ENCODE measurements around the gene GOLGB1.

GOLGB1 gene

GRCh38 chr3:121649645-121650044, 99.9 kb downstream of the GOLGB1 start:
- TF ChIP-seq EZH2phosphoT487 (IDR thresholded peaks at IDR 0.05; ENCODE audit: low read length) (no peak), EZH2 (optimal IDR thresholded peaks at IDR 0.05; ENCODE audit: low read depth, low read length) (no peak), CTCF (IDR thresholded peaks at IDR 0.05; ENCODE audit: low read length) (no peak)
- no peak for DNase-seq
- Histone ChIP-seq H3K9ac (ENCODE audit: low read length) (no peak overlapping the region), H3K27me3 (replicated peaks; ENCODE audit: insufficient read depth, low read length) (no peaks in the 10 kb centered on the region), H3K27ac (ENCODE audit: low read length) (no peak overlapping the region), H3K79me2 (ENCODE audit: low read length) (peaks cover 61% of the 10 kb centered on the region), H4K20me1 (ENCODE audit: insufficient read depth, low read length) (no peaks in the 10 kb centered on the region), H3K4me2 (ENCODE audit: low read depth, low read length) (no peak overlapping the region), H3K9me3 (replicated peaks; ENCODE audit: insufficient read depth, low read length) (no peaks in the 10 kb centered on the region), H3K36me3 (replicated peaks; ENCODE audit: insufficient read depth, low read length) (peaks cover 17% of the 10 kb centered on the region; the same call in 1 of the 2 replicates), H3K9me2 (replicated peaks; ENCODE audit: insufficient read depth, low read length) (no peaks in the 10 kb centered on the region), H2AFZ (ENCODE audit: low read length) (no peak overlapping the region), H3K4me1 (ENCODE audit: low read length) (peaks cover 8% of the 10 kb centered on the region; the same call in 1 of the 2 replicates), H3F3A (ENCODE audit: insufficient read depth, low read length) (0 out of 2 replicates have a peak, but pooled peaks cover 4% of the 10 kb centered on the region), H3K4me3 (ENCODE audit: low read length) (no peak overlapping the region)

DNA sequence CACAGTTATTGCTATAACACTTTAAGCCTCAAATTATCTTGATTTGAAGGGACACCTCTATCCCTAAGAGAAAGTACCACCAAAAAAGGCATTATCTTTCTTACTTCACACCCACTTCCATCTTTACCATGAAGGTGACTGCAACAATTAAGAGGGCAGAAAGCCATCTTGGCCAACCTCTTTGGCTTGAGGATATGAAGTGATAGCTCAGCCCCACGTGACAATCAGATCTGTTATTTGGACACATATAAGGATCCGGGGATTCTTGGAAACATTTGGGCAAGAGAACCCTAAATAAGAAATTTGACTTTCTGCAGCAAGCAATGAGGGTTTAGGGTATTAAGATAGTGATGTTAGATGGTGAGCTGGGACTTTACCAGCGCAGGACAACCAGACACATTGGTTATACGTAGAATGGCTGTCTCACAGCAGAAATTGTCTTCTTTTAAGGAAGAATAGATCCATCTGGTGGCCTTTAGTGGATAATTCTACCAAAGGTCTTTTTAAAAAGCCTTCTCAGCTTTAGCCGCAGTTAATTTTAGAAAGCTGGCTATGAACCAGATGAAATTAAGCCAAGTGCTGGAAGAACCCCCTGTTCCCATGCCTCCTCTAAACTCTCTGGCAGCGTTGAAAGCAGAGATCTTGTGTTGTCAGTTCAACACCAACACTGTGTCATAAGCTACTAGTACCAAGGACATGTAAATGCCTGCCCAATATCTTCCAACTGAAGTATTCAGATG, 101.2 kb downstream of the GOLGB1 start:
- no peak overlapping the region for H3K9ac ChIP-seq (ENCODE audit: low read length)

DNA sequence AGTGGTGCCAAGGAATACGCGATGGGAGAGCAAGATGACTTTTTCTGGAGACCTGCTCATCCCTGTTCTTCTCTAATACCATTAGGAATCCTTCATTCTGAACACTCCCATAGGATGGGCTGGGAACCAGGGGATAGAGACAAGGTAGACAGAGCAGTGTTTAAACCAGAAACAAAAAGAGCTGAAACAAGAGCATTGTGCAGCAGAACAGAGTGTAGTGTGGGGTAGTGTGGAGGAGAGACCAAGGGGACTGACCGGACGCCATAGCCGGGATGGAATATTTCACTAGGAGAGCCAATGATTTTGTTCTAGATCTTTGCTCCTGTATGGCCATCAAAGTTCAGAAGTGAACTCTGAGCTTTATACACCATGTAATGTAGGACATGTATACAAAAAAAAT, 104.5 kb downstream of the GOLGB1 start:
- Histone ChIP-seq H3F3A (ENCODE audit: insufficient read depth, low read length) (0 out of 2 replicates have a peak, but pooled peaks cover 3% of the 10 kb centered on the region), H3K4me3 (ENCODE audit: low read length) (no peak overlapping the region), H3K79me2 (ENCODE audit: low read length) (peaks cover 22% of the 10 kb centered on the region), H4K20me1 (ENCODE audit: insufficient read depth, low read length) (no peaks in the 10 kb centered on the region), H3K4me2 (ENCODE audit: low read depth, low read length) (no peak overlapping the region), H3K9me2 (replicated peaks; ENCODE audit: insufficient read depth, low read length) (no peaks in the 10 kb centered on the region), H3K36me3 (replicated peaks; ENCODE audit: insufficient read depth, low read length) (peaks cover 22% of the 10 kb centered on the region), H3K4me1 (ENCODE audit: low read length) (no peaks in the 10 kb centered on the region), H3K27ac (ENCODE audit: low read length) (no peak overlapping the region), H3K9me3 (replicated peaks; ENCODE audit: insufficient read depth, low read length) (no peaks in the 10 kb centered on the region), H3K27me3 (replicated peaks; ENCODE audit: insufficient read depth, low read length) (no peaks in the 10 kb centered on the region), H2AFZ (ENCODE audit: low read length) (no peak overlapping the region), H3K9ac (ENCODE audit: low read length) (no peak overlapping the region)
- TF ChIP-seq EZH2phosphoT487 (IDR thresholded peaks at IDR 0.05; ENCODE audit: low read length), result no peak
- no peak for TF ChIP-seq CTCF (IDR thresholded peaks at IDR 0.05; ENCODE audit: low read length)
- no peak for TF ChIP-seq EZH2 (optimal IDR thresholded peaks at IDR 0.05; ENCODE audit: low read depth, low read length)
- DNase-seq, result no peak

More for the DNA sequence above, 101.2 kb downstream of the GOLGB1 start:
- Histone ChIP-seq H3K27me3 (replicated peaks; ENCODE audit: insufficient read depth, low read length) (no peaks in the 10 kb centered on the region), H3K9me3 (replicated peaks; ENCODE audit: insufficient read depth, low read length) (no peaks in the 10 kb centered on the region), H3K4me3 (ENCODE audit: low read length) (no peak overlapping the region), H3K36me3 (replicated peaks; ENCODE audit: insufficient read depth, low read length) (peaks cover 21% of the 10 kb centered on the region), H3K4me2 (ENCODE audit: low read depth, low read length) (no peak overlapping the region), H2AFZ (ENCODE audit: low read length) (no peak overlapping the region), H4K20me1 (ENCODE audit: insufficient read depth, low read length) (no peaks in the 10 kb centered on the region), H3K9me2 (replicated peaks; ENCODE audit: insufficient read depth, low read length) (no peaks in the 10 kb centered on the region), H3F3A (ENCODE audit: insufficient read depth, low read length) (no peaks in the 10 kb centered on the region), H3K27ac (ENCODE audit: low read length) (no peak overlapping the region), H3K79me2 (ENCODE audit: low read length) (peaks cover 49% of the 10 kb centered on the region), H3K4me1 (ENCODE audit: low read length) (no peaks in the 10 kb centered on the region)
- no peak for TF ChIP-seq EZH2 (optimal IDR thresholded peaks at IDR 0.05; ENCODE audit: low read depth, low read length)
- TF ChIP-seq CTCF (IDR thresholded peaks at IDR 0.05; ENCODE audit: low read length), result no peak
- no peak for TF ChIP-seq EZH2phosphoT487 (IDR thresholded peaks at IDR 0.05; ENCODE audit: low read length)
- no peak for DNase-seq

Data from MM.1S (cell line).